GM12865 (cell line): ENCODE data around the gene EHMT1.
"Not testable (repeated sequence)": the region's sequence is repeated elsewhere in the genome, so short reads cannot be mapped to it uniquely, and the experiment has no call there.

Experiments
- DNase-seq: peaks from one replicate; pipeline ENCODE4 v3.0.0; 2010; ENCODE audit warnings: low read depth
- H3K4me3 ChIP-seq: 2 replicates; pipeline ENCODE4 v1.5.1; 2011; ENCODE audit warnings: mild to moderate bottlenecking, low read depth, low read length, control low read depth
- CTCF ChIP-seq: IDR thresholded peaks from 2 replicates; pipeline ENCODE4 v1.5.1; 2011; ENCODE audit warnings: low read length, control low read depth, low read depth, inconsistent platforms; ENCODE audit not compliant: insufficient read depth; ENCODE audit errors: missing control alignments

The EHMT1 gene

DNA sequence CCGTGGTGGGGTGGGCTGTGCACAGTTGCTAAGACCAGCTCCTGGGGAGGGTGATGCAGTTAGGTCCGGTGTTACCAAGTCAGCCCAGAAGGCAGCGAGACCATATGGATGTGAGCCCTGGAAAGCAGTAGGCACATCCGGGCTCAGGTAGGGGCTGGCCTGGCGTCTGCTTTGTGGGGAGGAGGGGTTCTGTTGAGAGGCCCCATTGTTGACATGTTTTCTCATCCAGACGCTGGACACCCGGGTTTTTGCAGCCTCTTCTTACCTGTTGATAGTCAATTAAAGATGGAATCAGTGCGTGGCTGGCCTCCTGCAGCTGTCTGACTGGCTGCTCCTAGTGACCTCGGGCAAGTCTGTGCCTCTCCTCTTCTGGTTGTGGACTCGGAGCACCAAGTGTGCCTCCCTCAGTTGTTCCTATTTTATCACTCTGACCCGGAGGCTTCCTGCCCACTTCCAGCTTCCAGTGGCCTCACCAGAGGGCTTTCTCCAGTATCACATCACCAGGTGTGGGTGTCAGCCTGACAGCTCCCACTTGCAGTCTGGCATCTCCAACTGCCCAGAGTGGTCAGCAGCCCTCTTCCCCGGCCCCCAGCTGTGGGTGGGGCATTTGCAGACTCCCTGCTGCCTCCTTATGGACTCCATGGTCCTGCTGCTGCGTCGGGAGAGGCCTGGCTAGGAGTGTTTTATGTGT, 90.8 kb downstream of the EHMT1 start:
- no peak for DNase-seq
- no peak overlapping the region for H3K4me3 ChIP-seq
- no peak for TF ChIP-seq CTCF

DNA sequence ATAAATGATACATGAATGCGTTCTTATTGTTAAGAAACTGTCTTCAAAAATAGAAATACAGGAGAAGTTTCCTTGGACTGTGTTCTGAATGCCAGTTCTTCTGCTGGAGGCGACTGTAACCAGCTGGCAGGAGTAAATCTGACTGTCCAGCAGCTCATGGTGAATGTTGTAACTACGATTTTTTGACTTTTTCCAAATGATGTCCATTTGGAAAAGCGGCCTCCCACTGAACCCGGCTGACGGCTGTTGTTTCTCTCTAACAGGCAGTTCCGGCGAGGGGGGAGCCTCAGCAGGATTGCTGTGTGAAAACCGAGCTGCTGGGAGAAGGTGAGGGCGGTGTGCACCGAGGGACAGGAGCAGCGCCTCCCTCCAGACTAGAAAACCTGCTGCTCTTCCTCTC, 91.9 kb downstream of the EHMT1 start:
- no peak overlapping the region for H3K4me3 ChIP-seq
- no peak for TF ChIP-seq CTCF
- DNase-seq, result no peak

DNA sequence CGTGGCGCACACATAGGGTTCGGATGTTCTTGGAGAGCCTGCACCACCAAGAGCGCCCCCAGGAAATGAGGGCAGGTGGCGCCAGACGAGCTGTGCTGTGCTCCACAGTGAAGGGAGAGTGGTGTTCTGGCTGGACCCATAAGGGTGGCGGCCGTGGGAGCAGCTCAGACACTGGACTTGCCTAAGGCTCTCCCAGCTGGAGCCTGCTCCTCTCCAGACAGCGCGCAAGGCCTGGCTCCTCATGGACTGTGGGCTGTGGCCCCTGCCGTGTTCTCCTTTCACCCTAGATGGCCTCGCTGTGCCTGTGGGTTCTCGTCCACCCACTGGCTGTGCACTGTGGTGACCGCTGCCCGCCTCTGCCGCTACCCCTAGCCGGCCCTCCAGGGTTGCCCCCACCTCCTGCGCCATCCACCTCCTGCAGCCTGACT, 92.9 kb downstream of the EHMT1 start:
- DNase-seq, result no peak
- TF ChIP-seq CTCF, result no peak
- no peak overlapping the region for H3K4me3 ChIP-seq

- no peak for TF ChIP-seq CTCF
- no peak for DNase-seq
- H3K4me3 ChIP-seq, result no peak overlapping the region
Measured at GRCh38 chr9:137715321-137715720, 96.5 kb downstream of the EHMT1 start.

GRCh38 chr9:137715866-137716693, 97.3 kb downstream of the EHMT1 start:
- not testable (repeated sequence) for H3K4me3 ChIP-seq, DNase-seq

DNA sequence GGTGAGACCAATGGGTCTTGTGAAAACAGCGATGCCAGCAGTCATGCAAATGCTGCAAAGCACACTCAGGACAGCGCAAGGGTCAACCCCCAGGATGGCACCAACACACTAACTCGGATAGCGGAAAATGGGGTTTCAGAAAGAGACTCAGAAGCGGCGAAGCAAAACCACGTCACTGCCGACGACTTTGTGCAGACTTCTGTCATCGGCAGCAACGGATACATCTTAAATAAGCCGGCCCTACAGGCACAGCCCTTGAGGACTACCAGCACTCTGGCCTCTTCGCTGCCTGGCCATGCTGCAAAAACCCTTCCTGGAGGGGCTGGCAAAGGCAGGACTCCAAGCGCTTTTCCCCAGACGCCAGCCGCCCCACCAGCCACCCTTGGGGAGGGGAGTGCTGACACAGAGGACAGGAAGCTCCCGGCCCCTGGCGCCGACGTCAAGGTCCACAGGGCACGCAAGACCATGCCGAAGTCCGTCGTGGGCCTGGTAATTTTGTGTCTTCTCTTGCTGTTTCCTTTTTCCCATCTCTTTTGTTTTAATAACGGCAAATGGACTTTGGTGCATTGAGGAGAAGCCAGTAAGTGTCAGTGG, 98.0 kb downstream of the EHMT1 start:
- H3K4me3 ChIP-seq, result no peak overlapping the region
- DNase-seq, result no peak
- TF ChIP-seq CTCF, result no peak

DNA sequence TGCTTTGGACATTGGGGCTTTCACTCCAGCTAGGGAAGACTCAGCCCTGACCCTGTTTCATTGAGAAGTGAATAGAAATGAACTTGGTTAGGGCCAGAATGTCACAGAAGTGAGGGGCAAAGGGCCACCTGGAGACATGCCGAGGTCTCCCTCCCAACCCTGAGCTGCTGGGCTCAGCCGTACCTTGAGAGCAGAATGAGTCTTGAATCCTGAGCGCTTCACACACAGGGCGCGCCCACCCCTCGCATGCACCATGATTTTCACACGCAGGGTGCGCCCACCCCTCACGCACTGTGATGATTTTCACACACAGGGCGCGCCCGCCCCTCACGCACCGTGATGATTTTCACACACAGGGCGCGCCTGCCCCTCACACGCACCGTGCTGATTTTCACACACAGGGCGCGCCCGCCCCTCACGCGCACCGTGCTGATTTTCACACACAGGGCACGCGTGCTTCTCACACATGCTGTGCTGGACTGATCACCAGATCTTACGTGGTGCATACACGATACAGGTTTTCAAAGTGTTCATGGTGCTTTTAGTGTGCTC, 99.0 kb downstream of the EHMT1 start:
- no peak for DNase-seq
- TF ChIP-seq CTCF, result no peak
- H3K4me3 ChIP-seq, result no peak overlapping the region
